Upper lobe of right lung (tissue), 1 donor: ENCODE data around the gene THAP9. TPM values are rescaled to one million over a fixed set of nuclear protein-coding genes. Genes with fewer than 3 reads are reported as not detected.

Experiments used
- ATAC-seq: fragments of 200-7000 bp; cut with Tn5 transposase; one replicate; pipeline ENCODE4 v1.9.1; 2020; ENCODE audit warnings: mild to moderate bottlenecking, moderate library complexity
- DNase-seq: peaks from one replicate; pipeline ENCODE4 v3.0.0-alpha.2; 2020
- H3K27ac ChIP-seq: fragments of 200-600 bp; one replicate; pipeline ENCODE4 v1.8.0; 2022
- H3K27me3 ChIP-seq: fragments of 200-600 bp; one replicate; pipeline ENCODE4 v1.8.0; 2022; ENCODE audit warnings: mild to moderate bottlenecking
- H3K36me3 ChIP-seq: fragments of 200-600 bp; one replicate; pipeline ENCODE4 v1.8.0; 2022
- H3K4me1 ChIP-seq: fragments of 200-600 bp; one replicate; pipeline ENCODE4 v1.8.0; 2022
- H3K4me3 ChIP-seq: fragments of 200-600 bp; one replicate; pipeline ENCODE4 v1.8.0; 2022; ENCODE audit warnings: mild to moderate bottlenecking
- H3K9me3 ChIP-seq: fragments of 200-600 bp; one replicate; pipeline ENCODE4 v1.8.0; 2022
- intact Hi-C: fragments of 100-400 bp; cut with DNase I; formaldehyde crosslinking; loops from one replicate; pipeline ENCODE4 v1.11.0; 2022
- total RNA-seq: library from RNA; stranded (reverse); fragmentation: NEBNext Ultra II Directional; extraction: Animal tissue kit (Norgen Biotek cat#: 25700); gene quantifications from one replicate; pipeline ENCODE4 v1.2.1, GENCODE V29; 2021
- TF ChIP-seq, protein P1 (sequence below): fragments of 200-600 bp; IDR thresholded peaks from one replicate; pipeline ENCODE4 v1.8.0; 2022; ENCODE audit warnings: antibody characterized with exemption
- donor health status: DM: no; HTN: yes; CAD: no; lungs with severe emphysema.

THAP9 gene
- total RNA-seq, 1 donor from 2014 or later, result 3.8 TPM

DNA sequence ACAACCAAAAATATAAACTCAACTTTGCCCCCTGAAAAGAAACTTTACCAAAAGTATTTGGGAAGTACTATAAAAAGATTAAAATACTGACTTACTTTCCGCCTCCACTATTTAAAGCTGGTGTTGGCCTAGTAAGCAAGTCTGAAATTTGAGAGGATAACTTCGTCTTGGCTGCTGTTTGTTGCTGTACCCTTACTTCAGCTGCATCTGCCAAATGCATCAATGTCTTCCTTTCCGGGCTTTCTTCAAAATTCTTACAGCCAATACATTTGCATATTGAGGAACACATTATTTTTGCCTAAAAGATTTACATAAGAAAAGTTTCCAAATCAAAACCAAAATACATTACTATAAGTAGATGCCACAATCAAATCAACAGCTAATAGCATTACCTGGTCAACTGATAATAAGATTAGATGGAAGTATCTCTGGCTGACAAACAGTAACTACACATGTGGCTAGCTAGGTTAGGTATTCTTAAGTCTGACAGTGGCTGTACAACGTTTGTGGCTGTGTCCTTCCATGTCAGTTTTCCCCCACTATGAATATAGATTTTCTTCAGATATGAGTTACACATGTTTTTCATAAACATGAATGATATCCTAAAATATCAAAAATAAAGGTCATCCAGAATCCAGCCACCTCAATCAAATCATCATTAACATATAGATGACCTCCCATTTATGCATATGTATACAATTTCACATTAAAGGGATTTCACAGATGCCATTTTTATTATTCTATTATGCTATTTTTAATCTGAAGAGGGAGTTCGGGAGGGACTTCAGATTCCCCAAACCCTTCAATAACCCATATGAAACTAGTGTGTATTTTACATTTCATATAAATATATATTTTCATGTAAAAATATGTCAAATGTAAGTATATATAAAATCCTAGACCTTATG lies 30.6 kb downstream of the THAP9 start:
- H3K4me1 ChIP-seq, result no peaks in the 10 kb centered on the region
- H3K27me3 ChIP-seq, result no peaks in the 10 kb centered on the region
- DNase-seq (no peak), ATAC-seq (no peak)
- H3K4me3 ChIP-seq, result no peak overlapping the region
- no peaks in the 10 kb centered on the region for H3K9me3 ChIP-seq
- TF ChIP-seq, protein P1, sequence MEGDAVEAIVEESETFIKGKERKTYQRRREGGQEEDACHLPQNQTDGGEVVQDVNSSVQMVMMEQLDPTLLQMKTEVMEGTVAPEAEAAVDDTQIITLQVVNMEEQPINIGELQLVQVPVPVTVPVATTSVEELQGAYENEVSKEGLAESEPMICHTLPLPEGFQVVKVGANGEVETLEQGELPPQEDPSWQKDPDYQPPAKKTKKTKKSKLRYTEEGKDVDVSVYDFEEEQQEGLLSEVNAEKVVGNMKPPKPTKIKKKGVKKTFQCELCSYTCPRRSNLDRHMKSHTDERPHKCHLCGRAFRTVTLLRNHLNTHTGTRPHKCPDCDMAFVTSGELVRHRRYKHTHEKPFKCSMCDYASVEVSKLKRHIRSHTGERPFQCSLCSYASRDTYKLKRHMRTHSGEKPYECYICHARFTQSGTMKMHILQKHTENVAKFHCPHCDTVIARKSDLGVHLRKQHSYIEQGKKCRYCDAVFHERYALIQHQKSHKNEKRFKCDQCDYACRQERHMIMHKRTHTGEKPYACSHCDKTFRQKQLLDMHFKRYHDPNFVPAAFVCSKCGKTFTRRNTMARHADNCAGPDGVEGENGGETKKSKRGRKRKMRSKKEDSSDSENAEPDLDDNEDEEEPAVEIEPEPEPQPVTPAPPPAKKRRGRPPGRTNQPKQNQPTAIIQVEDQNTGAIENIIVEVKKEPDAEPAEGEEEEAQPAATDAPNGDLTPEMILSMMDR, result no peak
- peaks cover 34% of the 10 kb centered on the region for H3K36me3 ChIP-seq
- no peak overlapping the region for H3K27ac ChIP-seq
- intact Hi-C loops, result no loop called here

DNA sequence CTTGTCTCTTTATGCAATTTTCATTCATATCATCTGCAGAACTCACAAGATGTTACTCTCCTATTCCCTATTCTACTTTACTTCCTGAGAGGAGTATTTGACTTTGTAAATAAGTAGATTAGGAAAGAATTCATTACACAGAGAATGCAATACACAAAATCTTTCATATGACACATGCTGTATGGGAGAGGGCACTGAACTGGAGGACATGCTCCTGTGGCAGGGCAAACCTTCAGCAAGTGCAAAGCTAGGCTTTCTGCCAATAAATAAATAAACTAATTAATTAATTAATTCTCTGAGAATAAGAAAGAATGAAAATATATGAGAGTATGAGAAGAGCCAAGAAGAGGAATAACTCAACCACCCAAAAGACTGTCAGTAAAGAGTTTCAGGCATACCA lies 33.9 kb downstream of the THAP9 start:
- no peak overlapping the region for H3K4me3 ChIP-seq
- no peaks in the 10 kb centered on the region for H3K4me1 ChIP-seq
- DNase-seq (no peak), ATAC-seq (no peak)
- no peaks in the 10 kb centered on the region for H3K27me3 ChIP-seq
- H3K9me3 ChIP-seq, result no peaks in the 10 kb centered on the region
- TF ChIP-seq, protein P1, result no peak
- intact Hi-C loops, result no loop called here
- H3K36me3 ChIP-seq, result peaks cover 61% of the 10 kb centered on the region
- H3K27ac ChIP-seq, result no peak overlapping the region

DNA sequence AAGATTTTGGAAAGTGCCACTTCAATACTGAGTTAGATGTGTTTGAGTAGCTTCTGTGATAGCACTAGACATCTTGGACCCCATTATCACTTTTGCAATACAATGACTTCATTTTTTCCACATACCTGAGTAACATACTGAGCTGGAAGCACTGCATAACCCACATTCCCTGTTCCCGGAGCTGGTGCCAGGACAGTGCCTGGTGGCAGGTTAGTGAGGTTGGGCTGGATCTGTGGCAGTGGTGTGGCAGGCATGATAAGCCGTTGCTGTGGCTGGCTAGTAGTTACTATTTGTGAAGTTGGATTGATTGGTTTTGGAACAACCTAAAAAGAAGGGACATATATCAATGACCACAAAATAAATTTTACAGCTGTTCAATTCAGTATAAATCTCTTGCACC lies 38.9 kb downstream of the THAP9 start:
- H3K9me3 ChIP-seq, result no peaks in the 10 kb centered on the region
- H3K36me3 ChIP-seq, result peaks cover 54% of the 10 kb centered on the region
- H3K4me3 ChIP-seq, result no peak overlapping the region
- no peaks in the 10 kb centered on the region for H3K27me3 ChIP-seq
- H3K27ac ChIP-seq, result no peak overlapping the region
- TF ChIP-seq, protein P1, result no peak
- ATAC-seq (no peak), DNase-seq (no peak)
- H3K4me1 ChIP-seq, result no peaks in the 10 kb centered on the region
- intact Hi-C loops, result no loop called here

DNA sequence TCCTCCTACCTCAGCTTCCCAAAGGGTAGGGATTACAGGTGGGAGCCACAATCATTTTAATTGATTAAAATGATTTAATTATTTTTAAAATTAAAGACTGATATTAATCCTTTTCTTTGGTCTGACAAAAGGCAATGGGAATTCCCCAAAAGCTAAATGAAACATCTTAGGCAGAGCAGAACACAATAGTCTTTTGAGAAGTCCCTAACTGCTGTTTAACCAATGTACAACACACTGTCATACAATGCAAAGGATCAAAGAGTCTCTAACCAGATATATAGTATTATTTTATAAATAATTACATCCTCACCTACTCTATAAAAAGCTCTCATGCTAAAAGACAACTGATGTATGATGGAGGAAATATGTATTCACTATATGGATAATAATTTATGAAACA lies 47.0 kb downstream of the THAP9 start:
- H3K36me3 ChIP-seq, result peaks cover 1% of the 10 kb centered on the region
- no peak overlapping the region for H3K27ac ChIP-seq
- DNase-seq (no peak), ATAC-seq (no peak)
- TF ChIP-seq, protein P1, result no peak
- no peak overlapping the region for H3K4me3 ChIP-seq
- no peaks in the 10 kb centered on the region for H3K27me3 ChIP-seq
- no peaks in the 10 kb centered on the region for H3K9me3 ChIP-seq
- no peaks in the 10 kb centered on the region for H3K4me1 ChIP-seq
- intact Hi-C loops, result no loop called here

DNA sequence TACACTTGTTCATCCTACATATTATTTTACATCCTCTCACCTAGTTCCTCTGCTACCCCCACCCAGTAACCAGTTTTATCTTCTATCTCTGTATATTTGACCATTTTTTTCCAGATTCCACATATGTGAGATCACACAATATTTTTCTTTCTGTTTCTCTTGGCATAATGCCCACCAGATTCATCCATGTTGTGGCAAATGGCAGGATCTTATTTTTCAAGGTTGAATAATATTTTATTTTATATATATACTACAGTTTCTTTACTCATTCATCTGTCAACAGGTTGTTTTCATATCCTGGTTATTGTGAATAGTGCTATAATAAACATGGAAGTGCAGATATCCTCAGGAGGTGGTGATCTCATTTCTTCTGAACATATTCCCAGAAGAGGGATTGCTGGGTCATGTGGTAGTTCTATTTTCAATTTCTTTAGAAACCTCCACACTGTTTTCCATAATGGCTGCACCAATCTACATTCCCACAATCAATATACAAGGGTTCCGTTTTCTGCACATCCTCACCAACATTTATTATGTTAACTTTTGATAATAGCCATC lies 48.2 kb downstream of the THAP9 start:
- Histone ChIP-seq H3K36me3 (no peaks in the 10 kb centered on the region), H3K4me3 (no peak overlapping the region), H3K4me1 (no peaks in the 10 kb centered on the region), H3K27ac (no peak overlapping the region), H3K27me3 (no peaks in the 10 kb centered on the region), H3K9me3 (no peaks in the 10 kb centered on the region)
- TF ChIP-seq, protein P1, result no peak
- DNase-seq, result no peak
- no peak for ATAC-seq
- intact Hi-C loops, result no loop called here
